ENCODE results near the gene TFDP2.
"Not testable (repeated sequence)": the region's sequence is repeated elsewhere in the genome, so short reads cannot be mapped to it uniquely, and the experiment has no call there.

The TFDP2 gene

GRCh38 chr3:142013326-142013980, 135.9 kb downstream of the TFDP2 start:
- DNase-seq: no peak

DNA sequence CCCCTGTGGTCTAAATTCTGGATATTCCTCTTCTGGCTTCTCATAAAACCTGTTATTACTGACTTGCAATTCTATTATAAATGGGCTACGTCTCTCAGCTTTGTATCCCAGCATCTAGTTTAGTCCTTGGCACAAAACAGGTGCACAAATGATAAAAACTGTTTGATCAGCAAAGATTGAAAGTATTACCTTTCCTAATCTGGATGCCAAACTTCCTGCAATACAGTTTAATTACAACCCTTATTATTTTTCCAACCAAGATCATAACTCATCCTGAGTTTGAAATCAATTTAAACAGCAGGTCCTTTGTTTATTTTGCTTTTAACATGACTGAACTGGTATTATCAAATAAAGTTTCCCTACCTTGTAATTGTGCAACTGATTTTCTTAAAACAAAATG, 140.3 kb downstream of the TFDP2 start:
- no peak for DNase-seq

- no peak for DNase-seq
Measured at GRCh38 chr3:142007710-142008399, 141.5 kb downstream of the TFDP2 start.

- DNase-seq: not testable (repeated sequence)
Measured at GRCh38 chr3:142004957-142005356, 144.4 kb downstream of the TFDP2 start.

- DNase-seq: no peak
Measured at GRCh38 chr3:142004025-142004424, 145.3 kb downstream of the TFDP2 start.

- DNase-seq: no peak
Measured at GRCh38 chr3:142003291-142003690, 146.1 kb downstream of the TFDP2 start.

DNA sequence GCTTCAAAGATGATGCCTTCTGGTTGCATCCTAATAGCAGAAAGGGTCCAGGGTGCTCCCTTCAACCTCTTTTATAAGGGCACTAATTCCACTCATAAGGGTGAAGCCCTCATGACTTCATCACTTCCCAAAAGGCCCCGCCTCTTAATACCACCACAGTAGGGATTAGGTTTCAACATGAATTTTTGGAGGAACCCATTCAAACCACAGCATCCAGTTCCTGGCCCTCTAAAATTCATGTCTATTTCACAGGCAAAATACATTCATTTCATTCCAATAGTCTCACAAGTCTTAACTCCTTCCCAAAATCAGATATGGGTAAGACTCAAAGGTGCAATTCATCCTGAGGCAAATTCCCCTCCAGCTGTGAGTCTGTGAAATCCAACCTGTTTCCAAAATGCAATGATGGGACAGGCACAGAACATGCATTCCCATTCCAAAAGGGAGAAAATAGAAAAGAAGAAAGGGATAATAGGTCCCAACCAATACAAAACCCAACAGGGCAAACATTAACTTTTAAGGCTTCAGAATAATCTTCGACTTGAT, 148.9 kb downstream of the TFDP2 start:
- DNase-seq: no peak

DNA sequence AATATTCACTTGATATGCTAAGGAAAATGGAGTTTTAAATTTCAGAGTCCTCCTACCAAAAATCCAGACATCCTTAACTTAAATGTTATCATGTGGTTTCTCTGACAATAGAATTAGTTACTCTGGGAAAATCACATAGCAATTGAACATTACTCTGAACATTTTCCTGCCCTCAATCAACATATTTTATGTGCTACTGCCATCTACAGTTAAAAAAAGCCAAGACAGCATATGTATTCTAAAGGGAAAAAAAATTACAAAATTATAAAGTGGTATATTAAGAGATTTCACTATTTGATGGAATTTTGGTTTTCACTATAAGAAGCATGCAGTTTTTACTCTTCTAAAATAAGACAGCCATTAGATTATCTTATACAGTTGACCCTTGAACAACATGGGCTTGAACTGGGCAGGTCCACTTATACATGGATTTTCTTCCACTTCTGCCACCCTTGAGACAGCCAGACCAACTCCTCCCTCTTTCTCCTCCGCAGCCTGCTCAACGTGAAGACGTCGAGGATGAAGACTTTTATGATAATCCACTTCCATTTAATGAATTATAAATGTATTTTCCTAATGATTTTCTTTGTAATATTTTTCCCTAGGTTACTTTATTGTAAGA, 150.6 kb downstream of the TFDP2 start:
- DNase-seq: no peak

- no peak for DNase-seq
Measured at GRCh38 chr3:141996437-141996836, 152.9 kb downstream of the TFDP2 start.

- DNase-seq: no peak
Measured at GRCh38 chr3:141994856-141995255, 154.5 kb downstream of the TFDP2 start.

DNA sequence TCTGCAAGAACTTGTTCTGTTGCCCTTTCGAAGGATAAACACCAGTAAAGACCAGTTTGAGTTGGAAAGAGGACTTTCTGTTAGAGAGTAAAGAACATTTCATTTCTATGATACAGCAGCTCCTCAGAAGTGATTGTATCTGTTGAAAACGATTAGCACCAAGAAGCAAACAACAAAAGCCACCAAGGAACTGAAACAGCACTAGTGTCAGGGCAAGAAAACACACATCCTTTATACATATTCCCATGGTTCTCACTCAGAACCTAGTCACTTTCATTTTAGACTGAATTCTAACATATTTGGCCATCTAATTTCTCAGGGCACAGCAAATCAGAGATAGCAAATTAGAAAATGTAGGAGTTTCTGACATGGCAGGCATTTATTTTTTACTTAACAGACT, 156.8 kb downstream of the TFDP2 start:
- DNase-seq: no peak

GRCh38 chr3:141986548-141987107, 162.7 kb downstream of the TFDP2 start:
- DNase-seq: no peak

GRCh38 chr3:141981084-141981483, 168.3 kb downstream of the TFDP2 start:
- DNase-seq: no peak

DNA sequence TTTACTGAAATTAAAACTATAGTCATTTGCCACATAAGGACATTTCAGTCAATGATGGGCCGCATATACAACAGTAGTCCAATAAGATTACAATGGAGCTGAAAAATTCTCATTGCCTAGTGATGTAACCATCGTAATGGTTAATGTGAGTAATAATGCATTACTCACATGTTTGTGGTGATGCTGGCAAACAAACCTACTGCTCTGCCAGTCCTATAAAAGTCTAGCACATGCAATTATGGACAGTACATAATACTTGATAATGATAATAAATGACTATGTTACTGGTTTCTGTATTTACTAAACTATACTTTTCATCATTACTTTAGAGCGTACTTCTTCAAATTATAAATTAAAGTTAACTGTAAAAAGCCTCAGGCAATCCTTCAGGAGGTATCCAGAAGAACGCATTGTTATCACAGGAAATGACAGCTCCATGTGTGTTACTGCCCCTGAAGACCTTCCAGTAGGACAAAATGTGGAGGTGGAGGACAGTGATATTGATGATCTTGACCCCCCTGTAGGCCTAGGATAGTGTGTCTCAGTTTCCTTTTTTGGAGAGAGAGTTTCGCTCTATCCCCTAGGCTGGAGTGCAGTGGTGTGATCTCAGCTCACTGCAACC, 170.2 kb downstream of the TFDP2 start:
- DNase-seq: no peak

- not testable (repeated sequence) for DNase-seq
Measured at GRCh38 chr3:141974777-141975176, 174.6 kb downstream of the TFDP2 start.

GRCh38 chr3:141972399-141972798, 176.9 kb downstream of the TFDP2 start:
- no peak for DNase-seq

DNA sequence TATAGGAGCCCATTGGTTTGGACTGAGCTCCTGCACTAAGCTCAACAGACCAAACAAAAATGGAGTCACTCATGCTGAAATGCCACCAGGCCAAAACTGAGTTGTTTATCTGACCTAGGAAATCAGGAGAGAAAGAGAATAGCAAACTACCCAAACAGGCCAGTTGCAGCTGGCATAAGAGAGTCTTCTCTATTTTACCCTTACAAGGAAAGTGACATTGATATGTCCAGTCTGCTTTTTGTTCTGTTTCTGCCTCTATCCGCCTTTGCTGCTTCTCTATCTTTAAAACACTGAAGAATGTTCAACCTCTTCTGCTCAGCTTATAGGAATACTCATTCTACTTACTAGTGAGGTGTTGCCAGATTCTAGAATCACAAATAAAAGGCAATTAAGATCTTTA, 177.8 kb downstream of the TFDP2 start:
- DNase-seq: no peak

- no peak for DNase-seq
Measured at GRCh38 chr3:141969711-141970110, 179.6 kb downstream of the TFDP2 start.

- DNase-seq: no peak
Measured at GRCh38 chr3:141965471-141965870, 183.9 kb downstream of the TFDP2 start.

GRCh38 chr3:141963301-141963700, 186.0 kb downstream of the TFDP2 start:
- no peak for DNase-seq

DNA sequence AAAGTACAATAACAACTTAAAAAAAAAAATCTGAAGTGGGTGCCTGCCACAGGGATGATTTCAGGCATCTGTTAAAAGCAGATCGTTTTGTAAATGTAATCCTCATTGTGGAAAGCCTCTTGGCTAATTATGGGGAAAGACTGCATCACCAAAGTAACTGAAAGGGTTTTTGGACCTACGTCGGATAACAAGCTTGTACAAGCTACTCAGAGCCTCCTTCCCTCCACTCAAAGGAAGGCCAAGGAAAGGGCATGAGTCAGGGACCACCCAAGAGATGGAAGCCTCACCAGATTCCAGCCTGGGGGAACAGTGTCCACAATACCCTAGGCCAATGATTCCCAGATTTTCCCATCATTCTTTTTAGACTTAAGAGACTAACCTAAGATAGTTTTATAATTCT, 188.6 kb downstream of the TFDP2 start:
- no peak for DNase-seq

GRCh38 chr3:141959589-141960554, 189.5 kb downstream of the TFDP2 start:
- no peak for DNase-seq
